ENCODE results near the gene PLA2R1. TPM values are rescaled to one million over a fixed set of nuclear protein-coding genes. Genes with fewer than 3 reads are reported as not detected.

PLA2R1 gene
- polyA plus RNA-seq, 1 donor from 2014 or later = 0.69 TPM

DNA sequence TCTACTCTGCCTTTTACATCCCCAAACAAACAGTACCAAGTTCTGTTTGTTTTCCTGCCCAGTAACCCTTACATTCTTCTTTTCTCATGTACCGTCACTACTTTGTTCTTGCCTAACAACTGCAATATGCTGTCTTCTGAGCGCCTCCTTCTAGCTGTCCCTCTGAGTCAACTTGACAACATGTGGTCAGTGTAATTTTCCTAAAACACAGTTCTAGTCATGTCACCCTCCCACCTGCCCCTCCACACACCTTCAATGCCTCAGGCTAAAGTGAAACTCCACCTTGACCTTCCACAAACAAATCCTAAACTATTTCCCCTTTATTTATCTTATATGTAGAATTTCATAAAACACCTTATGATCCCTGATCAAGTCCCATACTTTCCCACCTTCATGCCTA, 139.9 kb downstream of the PLA2R1 start:
- H3K36me3 ChIP-seq (ENCODE audit: insufficient read depth, low read length) = no peaks in the 10 kb centered on the region
- H4K20me1 ChIP-seq (ENCODE audit: insufficient read depth) = no peaks in the 10 kb centered on the region
- H3K79me2 ChIP-seq (replicated peaks; ENCODE audit: insufficient read depth, low read length) = no peaks in the 10 kb centered on the region
- no peak overlapping the region for H2AFZ ChIP-seq (ENCODE audit: low read depth, low read length)
- H3K27me3 ChIP-seq (ENCODE audit: insufficient read depth, low read depth, low read length) = no peaks in the 10 kb centered on the region
- H3K9me3 ChIP-seq (ENCODE audit: low read length) = peaks cover under 1% of the 10 kb centered on the region
- H3K4me2 ChIP-seq (ENCODE audit: low read length) = no peak overlapping the region
- H3F3A ChIP-seq (ENCODE audit: insufficient read depth, low read length, poor library complexity, severe bottlenecking) = no peaks in the 10 kb centered on the region
- H3K9ac ChIP-seq (ENCODE audit: low read length) = no peak overlapping the region
- no peak overlapping the region for H3K27ac ChIP-seq (ENCODE audit: low read length)
- TF ChIP-seq TAF1 (IDR thresholded peaks at IDR 0.05; ENCODE audit: low read depth) (no peak), MXI1 (conservative IDR thresholded peaks at IDR 0.05; ENCODE audit: poor library complexity, severe bottlenecking) (no peak), EZH2 (IDR thresholded peaks at IDR 0.05; ENCODE audit: borderline replicate concordance, insufficient read depth, low read length, poor library complexity, severe bottlenecking) (no peak), POLR2AphosphoS5 (IDR thresholded peaks at IDR 0.05) (no peak), EP300 (conservative IDR thresholded peaks at IDR 0.05; ENCODE audit: poor library complexity, severe bottlenecking) (no peak), SMC3 (conservative IDR thresholded peaks at IDR 0.05; ENCODE audit: poor library complexity) (no peak)
- TF ChIP-seq, protein P1, sequence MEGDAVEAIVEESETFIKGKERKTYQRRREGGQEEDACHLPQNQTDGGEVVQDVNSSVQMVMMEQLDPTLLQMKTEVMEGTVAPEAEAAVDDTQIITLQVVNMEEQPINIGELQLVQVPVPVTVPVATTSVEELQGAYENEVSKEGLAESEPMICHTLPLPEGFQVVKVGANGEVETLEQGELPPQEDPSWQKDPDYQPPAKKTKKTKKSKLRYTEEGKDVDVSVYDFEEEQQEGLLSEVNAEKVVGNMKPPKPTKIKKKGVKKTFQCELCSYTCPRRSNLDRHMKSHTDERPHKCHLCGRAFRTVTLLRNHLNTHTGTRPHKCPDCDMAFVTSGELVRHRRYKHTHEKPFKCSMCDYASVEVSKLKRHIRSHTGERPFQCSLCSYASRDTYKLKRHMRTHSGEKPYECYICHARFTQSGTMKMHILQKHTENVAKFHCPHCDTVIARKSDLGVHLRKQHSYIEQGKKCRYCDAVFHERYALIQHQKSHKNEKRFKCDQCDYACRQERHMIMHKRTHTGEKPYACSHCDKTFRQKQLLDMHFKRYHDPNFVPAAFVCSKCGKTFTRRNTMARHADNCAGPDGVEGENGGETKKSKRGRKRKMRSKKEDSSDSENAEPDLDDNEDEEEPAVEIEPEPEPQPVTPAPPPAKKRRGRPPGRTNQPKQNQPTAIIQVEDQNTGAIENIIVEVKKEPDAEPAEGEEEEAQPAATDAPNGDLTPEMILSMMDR (IDR thresholded peaks at IDR 0.05; ENCODE audit: poor library complexity, severe bottlenecking) = no peak
- TF ChIP-seq, protein P2, sequence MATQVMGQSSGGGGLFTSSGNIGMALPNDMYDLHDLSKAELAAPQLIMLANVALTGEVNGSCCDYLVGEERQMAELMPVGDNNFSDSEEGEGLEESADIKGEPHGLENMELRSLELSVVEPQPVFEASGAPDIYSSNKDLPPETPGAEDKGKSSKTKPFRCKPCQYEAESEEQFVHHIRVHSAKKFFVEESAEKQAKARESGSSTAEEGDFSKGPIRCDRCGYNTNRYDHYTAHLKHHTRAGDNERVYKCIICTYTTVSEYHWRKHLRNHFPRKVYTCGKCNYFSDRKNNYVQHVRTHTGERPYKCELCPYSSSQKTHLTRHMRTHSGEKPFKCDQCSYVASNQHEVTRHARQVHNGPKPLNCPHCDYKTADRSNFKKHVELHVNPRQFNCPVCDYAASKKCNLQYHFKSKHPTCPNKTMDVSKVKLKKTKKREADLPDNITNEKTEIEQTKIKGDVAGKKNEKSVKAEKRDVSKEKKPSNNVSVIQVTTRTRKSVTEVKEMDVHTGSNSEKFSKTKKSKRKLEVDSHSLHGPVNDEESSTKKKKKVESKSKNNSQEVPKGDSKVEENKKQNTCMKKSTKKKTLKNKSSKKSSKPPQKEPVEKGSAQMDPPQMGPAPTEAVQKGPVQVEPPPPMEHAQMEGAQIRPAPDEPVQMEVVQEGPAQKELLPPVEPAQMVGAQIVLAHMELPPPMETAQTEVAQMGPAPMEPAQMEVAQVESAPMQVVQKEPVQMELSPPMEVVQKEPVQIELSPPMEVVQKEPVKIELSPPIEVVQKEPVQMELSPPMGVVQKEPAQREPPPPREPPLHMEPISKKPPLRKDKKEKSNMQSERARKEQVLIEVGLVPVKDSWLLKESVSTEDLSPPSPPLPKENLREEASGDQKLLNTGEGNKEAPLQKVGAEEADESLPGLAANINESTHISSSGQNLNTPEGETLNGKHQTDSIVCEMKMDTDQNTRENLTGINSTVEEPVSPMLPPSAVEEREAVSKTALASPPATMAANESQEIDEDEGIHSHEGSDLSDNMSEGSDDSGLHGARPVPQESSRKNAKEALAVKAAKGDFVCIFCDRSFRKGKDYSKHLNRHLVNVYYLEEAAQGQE (IDR thresholded peaks at IDR 0.05; ENCODE audit: borderline replicate concordance) = no peak
- no peak overlapping the region for H3K4me3 ChIP-seq (ENCODE audit: low read length)
- H3K9me2 ChIP-seq (ENCODE audit: insufficient read depth, low read length) = no peaks in the 10 kb centered on the region

DNA sequence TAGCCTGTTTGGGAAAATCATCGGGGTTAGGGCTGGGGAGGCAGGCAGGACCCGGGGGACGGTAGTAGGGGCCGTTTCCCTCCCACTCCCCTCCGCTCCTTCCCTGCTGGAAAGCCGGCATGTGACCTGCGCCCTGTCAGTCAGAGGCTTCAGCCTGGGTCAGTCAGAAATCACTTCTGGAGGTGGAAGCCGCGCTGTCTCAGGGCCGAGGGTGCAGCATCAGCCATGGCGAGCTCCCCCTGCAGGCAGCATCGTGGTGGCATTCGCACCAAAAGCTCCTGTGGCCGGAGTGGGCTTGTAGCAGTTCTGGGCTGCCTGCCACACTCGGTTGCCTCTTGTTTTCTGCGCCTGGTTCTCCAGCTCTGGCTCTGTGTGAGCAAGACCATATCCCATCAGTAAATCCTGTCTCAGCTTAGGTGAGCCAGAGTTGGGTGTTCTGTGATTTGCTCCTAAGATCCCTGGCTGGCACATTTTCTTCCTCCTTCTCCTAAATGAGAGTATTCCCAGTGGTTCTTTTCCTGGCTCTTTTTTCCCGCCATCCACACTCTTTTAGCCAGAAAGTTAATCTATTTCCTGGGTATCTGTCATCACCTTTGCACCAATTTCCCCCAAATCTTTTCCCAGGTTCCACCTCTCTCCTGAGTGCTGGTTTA, 140.5 kb downstream of the PLA2R1 start:
- Histone ChIP-seq H3K4me3 (ENCODE audit: low read length) (no peak overlapping the region), H3K4me2 (ENCODE audit: low read length) (no peak overlapping the region), H3K9ac (ENCODE audit: low read length) (no peak overlapping the region), H3K9me3 (ENCODE audit: low read length) (no peaks in the 10 kb centered on the region), H3K79me2 (replicated peaks; ENCODE audit: insufficient read depth, low read length) (no peaks in the 10 kb centered on the region), H2AFZ (ENCODE audit: low read depth, low read length) (no peak overlapping the region), H4K20me1 (ENCODE audit: insufficient read depth) (no peaks in the 10 kb centered on the region), H3K36me3 (ENCODE audit: insufficient read depth, low read length) (no peaks in the 10 kb centered on the region), H3K27ac (ENCODE audit: low read length) (no peak overlapping the region), H3K9me2 (ENCODE audit: insufficient read depth, low read length) (no peaks in the 10 kb centered on the region), H3K27me3 (ENCODE audit: insufficient read depth, low read depth, low read length) (no peaks in the 10 kb centered on the region), H3F3A (ENCODE audit: insufficient read depth, low read length, poor library complexity, severe bottlenecking) (no peaks in the 10 kb centered on the region)
- no peak for TF ChIP-seq SMC3 (conservative IDR thresholded peaks at IDR 0.05; ENCODE audit: poor library complexity)
- TF ChIP-seq, protein P1 (IDR thresholded peaks at IDR 0.05; ENCODE audit: poor library complexity, severe bottlenecking) = peak; percentile 32

All from neural cell (in vitro differentiated cells).